Stimulated activated CD8-positive, alpha-beta memory T cell treated with anti-CD3 and anti-CD28 coated beads, Interleukin-7, amount 100 ng/mL, for 48 hours (primary cell): ENCODE measurements around the gene ITGA7.

Experiments
- DNase-seq, 2 donors: peaks; one replicate each; pipeline ENCODE4 v3.0.0-alpha.2; 2020; ENCODE audit warnings: low read depth in 1 of 2; ENCODE audit errors: extremely low read depth in 1 of 2

The ITGA7 gene, protein sequence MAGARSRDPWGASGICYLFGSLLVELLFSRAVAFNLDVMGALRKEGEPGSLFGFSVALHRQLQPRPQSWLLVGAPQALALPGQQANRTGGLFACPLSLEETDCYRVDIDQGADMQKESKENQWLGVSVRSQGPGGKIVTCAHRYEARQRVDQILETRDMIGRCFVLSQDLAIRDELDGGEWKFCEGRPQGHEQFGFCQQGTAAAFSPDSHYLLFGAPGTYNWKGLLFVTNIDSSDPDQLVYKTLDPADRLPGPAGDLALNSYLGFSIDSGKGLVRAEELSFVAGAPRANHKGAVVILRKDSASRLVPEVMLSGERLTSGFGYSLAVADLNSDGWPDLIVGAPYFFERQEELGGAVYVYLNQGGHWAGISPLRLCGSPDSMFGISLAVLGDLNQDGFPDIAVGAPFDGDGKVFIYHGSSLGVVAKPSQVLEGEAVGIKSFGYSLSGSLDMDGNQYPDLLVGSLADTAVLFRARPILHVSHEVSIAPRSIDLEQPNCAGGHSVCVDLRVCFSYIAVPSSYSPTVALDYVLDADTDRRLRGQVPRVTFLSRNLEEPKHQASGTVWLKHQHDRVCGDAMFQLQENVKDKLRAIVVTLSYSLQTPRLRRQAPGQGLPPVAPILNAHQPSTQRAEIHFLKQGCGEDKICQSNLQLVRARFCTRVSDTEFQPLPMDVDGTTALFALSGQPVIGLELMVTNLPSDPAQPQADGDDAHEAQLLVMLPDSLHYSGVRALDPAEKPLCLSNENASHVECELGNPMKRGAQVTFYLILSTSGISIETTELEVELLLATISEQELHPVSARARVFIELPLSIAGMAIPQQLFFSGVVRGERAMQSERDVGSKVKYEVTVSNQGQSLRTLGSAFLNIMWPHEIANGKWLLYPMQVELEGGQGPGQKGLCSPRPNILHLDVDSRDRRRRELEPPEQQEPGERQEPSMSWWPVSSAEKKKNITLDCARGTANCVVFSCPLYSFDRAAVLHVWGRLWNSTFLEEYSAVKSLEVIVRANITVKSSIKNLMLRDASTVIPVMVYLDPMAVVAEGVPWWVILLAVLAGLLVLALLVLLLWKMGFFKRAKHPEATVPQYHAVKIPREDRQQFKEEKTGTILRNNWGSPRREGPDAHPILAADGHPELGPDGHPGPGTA

DNA sequence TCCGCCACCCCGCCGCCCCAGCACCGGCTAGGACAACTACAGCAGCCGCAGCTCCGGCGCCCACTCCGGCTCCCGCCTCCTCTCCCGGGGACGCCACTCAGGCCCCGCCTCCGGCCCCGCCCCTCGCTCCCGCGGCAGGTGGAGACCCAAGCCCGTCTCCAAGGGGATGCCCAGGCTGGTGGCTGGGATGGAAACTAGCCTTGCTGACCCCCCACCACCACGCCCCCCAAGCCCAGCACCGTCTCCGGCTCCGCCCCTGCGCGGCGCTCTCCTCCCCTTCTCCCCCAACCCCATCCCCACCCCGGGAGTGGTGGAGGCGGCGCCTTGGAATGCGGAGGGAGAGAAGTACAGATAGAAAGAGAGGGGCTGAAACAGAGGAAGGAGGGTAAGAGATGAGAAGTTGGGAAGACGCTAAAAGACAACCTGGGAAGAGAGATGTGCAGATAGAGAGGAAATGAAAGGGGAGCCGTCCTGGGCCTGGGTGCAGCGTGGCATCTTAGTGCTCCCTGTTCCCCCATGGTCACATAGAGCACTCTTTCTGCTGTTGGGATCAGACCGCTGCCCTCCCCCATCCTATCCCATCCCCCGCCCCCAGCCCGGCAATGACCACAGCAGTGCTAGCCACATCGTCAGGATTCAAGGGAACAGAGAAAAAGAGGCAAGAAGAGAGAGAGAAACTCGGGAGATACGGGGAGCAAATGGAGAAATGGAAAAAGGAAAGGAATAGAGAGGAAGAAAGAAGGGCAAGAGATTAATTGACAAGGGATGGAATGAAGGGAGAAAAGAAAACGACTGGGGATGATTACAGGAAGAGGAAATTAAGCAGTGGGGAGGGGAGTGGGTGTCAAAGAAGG is at the start of gene ITGA7:
ITGA7 (minus strand) TSS at position 64 of the 854 bp plus-strand sequence. CDS start 222 bp downstream, outside the sequence.
- peak in 1 of 2 donors; percentile 32 for DNase-seq

DNA sequence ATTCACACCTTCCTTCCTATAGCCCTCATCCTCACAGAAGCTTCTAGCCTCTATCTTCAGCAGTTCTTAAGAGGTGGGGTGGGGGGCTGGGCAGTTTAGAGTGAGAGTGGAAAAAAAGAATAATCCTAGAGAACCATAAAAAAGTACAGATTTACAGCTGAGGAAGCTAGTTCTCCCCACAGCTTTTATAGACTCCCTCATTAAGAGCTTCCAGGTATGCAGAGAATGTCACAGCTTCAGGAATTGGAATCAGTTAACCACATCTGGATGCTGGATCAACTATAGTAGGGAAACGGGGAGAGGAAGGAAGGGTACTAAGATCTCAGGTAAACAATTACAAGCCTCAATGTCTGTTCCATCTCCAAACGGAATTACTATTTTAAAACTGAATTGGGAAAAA is 47.5 kb upstream of the ITGA7 start:
- no peak for DNase-seq

DNA sequence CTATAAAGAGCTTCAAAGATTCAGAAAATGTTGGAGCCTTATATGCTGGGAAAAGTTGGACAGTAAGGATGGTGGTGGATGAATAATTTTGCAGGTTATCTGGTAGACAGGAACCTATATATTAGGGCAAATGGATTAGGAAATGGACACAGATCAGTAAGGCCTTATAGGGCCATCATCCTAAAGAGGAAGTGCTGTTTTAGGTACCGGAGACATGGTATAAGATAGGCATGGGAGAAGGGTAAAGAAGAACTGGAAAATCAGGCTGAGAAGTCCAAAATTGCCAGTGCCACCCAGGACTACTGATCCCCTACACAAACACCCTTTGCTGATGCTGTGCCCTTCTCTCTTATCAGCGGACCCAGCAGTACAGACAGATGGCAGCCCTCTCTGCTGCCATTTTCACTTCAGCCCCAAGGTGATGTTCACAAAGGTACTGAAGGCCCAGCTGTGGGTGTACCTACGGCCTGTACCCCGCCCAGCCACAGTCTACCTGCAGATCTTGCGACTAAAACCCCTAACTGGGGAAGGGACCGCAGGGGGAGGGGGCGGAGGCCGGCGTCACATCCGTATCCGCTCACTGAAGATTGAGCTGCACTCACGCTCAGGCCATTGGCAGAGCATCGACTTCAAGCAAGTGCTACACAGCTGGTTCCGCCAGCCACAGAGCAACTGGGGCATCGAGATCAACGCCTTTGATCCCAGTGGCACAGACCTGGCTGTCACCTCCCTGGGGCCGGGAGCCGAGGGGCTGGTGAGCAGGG is 40.7 kb upstream of the ITGA7 start:
- DNase-seq, result no peak

DNA sequence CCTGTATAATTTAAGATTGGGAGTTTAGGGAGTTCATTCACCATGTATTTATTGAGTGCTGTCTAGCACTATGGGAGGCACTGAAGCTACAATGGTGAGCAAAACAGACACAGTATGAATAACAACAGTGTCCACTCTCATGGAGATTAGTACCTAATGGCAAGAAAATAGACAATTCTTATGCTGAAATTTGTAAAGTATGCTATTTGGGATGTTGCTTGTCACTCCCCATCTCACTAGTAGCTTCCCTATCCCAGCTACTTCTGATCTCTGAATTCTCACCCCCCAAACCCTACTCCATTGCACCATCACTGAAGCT is 39.2 kb upstream of the ITGA7 start:
- no peak for DNase-seq

DNA sequence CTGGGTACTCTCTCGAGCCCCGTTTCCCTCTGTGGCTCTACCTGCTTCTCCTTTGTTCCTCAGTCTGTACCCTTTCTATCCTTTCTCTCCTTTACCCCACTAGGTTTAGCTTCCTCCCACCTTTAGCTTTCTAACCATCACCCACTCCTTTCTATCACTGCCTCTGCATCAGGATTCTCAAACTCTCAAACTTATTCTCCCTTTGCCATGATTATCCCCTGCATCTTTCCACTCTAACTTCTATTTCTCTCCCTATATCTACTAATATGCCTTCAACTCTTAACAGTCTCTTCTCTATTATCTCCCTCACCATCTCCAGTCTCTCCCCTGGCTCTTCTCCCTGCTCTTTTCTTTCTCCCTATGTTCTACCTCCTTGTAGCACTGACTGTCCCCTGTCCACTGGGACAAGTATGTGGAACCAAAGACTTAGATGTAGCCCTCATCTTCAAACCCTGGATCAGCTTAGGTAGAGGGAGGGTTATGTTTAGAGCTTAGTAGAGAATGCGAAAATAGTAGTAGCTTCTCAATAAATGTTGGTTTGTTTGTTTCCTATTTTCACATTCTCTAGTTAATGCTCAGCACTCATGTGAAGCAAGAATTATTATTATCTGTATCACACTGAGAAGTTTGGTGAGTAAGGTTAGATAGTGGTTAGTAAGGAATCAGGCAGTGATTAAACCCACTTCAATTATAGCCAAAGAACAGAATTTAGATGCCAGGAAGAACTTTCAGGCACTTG is 38.6 kb upstream of the ITGA7 start:
- no peak for DNase-seq

DNA sequence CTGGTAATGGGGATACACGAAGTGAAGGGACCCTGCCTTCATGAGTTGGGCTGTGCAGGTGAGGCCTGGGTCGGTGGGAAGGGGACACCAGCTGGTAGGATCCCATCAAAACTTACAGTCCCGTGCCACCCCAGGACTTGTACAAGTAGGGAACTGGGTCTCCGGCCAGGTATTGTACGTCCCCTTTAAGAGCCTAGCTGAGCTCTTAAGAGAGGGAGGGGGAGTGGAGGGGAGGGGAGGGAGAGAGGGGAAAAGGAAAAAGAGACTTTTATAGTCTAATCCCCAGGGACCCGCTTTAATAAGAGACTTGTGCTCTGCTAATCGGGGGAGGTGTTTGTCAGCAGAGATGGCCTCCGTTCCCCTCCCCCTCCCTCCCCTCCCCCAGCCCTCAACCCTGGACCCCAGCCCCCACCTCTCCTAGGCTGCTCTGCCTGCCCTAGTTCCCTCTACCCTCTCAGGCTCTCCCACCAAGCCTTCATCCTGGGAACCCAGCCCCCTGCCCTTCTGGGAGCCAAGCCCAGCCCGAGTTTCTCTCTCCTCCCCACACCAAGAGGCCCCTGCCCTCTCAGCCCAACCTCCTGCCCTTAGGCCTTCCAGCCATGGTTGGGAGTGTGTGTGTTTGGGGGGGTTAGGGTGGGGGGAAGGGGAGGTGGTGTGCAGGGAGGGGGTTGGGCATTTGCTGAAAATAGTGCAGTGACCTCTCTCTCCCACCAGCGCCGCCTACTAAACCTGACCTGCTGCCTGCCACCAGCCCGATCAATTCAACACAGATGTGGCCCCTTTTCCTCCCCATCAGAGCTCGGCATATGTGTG is 37.9 kb upstream of the ITGA7 start:
- DNase-seq, result no peak

DNA sequence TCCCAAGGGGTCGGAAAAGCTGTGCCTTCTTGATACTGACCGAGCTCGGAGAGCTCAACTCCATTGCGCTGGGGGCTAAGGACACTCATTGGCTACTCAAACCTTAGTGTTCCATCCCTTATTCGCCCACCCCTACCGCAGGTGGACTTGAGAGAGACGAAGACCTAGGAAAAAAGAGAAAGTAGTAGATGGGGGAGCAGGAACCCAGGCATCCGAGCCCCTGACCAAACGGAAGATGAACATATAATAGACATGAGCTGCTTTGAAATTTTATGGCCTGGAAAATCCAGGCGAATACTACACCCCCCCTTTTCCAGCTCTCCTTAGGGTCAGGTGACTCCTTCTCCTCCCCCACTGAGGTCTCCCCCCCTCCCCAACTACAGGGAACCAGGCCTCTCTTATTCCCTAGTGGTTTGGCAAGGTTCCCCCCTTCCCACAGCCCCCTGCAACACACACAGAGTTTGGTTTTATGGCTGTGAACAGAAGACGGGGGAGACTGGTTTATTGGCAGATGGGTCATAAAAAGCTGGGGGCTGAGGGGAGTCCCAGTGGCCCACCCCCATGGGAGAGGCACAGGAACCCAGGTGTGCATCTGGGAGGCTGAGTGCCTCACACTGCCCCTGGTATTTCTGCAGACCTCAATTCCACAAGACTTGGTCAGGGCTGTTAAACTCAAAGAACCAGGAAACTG is 36.8 kb upstream of the ITGA7 start:
- DNase-seq, result no peak

DNA sequence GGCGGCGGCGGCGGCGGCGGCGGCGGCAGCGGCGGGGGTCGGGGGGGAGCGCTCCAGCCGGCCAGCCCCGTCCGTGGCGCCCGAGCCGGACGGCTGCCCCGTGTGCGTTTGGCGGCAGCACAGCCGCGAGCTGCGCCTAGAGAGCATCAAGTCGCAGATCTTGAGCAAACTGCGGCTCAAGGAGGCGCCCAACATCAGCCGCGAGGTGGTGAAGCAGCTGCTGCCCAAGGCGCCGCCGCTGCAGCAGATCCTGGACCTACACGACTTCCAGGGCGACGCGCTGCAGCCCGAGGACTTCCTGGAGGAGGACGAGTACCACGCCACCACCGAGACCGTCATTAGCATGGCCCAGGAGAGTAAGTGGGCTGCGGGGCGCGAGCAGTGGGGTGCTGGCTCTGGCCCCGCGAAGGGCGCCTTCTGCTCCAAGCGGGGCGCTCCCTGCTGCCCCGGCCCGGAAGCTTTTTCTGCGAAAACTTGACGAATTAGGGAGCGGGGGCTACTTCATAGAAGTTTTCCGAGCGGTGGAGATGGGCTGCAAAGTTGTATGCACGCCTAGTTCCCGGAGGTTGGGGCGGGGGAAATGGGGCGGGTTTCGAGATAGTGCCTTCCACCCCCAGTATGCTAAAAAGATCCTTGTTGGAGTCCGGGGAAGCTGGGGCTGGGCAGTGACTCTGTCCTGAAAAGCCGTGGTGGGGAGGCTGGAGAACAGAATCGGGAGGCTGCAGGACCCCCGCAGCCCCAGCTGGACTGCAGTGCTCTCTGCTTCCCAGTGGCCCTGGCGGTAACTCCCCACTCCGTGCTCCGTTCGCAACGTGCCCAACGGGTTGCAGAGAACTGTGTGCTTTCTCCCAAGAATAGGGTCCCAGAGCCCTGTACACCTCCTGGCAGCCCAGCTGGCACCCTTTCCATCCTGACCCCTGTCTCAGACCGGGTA is 36.0 kb upstream of the ITGA7 start:
- no peak for DNase-seq

DNA sequence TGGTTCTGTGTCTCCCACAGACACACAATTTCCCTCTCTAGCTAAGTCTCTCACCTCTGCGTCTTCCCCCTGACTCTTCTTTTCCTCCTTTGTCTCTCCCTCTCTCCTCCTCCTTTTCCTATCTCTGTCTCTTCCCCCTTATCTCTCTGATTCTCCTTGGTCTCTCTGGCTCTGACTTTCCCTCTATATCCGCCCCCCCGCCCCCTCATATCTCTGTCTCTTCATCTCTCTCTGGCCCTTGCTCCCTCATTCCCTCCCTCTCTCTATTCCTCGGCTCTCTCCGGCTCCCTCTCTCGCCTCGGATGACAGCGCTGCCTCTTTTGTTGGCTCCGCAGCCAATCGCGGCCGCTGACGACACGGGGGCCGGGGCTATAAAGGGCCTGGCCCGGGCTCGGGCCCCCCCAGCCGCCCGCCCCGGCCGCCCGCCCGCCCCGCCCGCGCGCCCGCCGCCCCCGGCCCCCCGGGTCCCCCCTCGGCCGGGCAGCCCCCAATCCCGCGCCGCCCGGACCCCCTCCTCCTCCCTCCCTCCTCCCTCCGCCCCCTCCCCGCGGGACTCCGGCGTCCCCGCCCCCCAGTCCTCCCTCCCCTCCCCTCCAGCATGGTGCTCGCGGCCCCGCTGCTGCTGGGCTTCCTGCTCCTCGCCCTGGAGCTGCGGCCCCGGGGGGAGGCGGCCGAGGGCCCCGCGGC is 35.2 kb upstream of the ITGA7 start, which contains the start of gene GDF11:
GDF11 (plus strand) TSS at position 404 of the 687 bp plus-strand sequence; CDS start at position 599, 195 bp downstream.
- peak; percentile 43 to 60 for DNase-seq

DNA sequence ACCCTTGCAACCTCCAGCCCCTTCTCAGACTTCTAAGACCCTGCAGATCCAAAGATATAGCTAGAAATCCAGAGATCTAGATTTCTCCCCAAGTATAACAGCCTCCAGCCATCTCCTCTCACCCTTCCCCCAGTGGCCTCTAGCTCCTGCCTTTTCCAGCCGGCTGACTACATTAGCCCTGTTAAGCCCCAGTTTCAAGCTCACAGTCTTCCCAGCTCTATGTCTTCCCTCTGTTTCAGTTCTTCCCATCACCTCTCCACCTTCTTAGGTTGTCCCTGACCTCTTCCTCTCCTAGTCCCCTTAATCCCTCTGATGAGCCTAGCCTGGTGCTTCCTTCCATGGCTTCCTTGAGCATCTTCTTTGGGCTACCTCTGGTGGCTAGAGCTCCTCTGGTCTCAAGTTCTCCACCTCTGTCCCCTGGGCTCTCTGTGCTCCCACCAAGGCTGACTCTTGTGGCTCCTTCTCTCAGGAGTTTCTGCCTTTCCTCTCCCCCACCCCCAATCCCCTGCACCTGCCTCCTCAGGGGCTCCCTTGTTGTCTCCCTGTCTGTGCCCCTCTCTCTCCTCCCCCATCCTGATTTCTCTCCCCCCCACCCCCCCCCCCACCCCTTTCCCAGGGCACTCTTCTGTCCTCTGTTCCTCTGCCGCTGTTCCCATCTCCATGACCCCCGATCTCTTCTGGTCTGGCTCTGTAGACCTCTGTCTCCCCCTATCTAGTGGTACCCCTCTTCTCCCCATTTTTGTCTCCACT is 34.4 kb upstream of the ITGA7 start:
- DNase-seq, result no peak

DNA sequence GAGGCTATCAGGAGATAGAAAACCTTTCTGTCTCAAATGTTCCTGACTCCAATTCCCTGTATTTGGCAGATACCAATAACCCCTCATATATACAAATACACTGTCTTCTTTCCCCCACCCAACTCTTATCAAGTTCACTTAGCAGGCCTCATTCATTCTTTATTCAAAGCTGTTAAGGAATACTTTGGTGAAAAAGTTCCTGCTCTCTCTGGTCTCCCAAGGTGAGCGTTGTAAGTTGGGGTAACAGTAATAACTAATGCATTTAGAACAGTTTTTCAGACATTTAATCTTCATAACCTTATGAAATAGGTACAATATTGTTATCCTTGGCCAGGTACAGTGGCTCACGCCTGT is 31.3 kb upstream of the ITGA7 start:
- DNase-seq, result no peak

DNA sequence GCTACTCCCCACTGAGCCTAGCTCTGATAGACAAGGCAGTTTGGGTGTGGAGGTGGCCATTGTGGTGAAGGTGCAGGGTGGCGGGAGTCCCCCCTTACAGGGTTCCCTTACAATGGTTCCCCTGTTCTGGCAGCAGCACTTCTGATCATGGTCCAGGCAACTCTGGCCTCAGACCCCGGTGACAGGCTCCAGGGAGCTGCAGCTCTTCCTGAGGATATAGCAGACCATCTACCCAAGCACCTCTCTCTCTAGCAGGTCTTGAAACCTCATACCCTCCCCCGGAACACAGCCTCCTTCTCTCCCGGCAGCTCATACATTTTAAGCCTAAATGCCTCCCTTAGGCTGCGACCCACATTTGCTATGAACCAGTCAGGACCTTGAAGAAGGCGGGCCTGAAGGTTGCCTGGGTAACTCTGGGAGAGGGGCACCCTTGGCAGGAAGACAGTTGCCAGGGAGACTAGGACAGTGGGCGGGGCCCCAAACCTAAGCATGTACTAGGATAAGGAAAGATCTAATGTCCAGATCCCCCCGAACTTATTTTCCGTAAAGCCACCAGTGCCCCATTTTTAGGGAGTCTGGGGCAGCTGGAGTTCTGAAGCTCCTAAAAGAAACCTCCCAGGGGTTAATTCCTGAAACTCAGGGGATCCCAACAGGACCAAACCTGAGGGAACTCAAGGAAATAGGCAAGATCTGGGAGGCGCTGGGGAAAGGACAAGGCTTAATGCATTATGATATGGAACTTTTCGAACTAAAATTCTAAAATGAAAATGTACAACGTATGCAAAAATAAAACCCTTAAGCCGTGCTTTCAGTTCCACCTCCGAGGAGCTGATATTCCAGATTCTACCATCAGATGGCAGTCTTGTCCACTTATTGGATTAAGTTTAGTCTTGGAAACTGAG is 30.7 kb upstream of the ITGA7 start:
- peak; percentile 53 to 86 for DNase-seq

DNA sequence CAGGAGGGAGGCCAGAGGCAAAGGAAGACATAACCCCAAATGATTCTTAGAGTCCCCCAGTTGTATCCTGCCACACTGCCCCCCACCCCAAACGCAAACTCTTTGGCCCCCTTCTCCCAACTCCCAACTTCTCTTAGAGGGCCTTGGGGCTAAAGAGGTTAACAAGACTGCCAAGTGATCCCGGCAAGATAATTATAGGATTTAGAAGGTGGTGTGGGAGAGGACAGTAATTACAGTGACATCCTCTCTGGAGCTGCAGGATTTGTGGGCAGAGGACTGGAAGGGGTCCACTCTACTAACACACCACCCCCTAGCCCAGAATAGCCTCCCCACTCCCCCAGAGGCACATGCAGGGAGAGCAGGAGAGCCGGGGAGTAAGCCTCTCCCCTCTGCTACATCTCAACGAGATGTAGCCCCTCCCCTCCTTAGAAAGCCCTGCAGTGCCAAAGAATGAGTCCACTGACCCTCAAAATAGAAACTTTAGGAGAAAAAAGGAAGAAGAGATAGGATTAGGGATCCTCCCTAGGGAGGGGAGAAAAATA is 29.9 kb upstream of the ITGA7 start:
- DNase-seq, result no peak
